Fibroblast of mammary gland (primary cell): ENCODE data around the gene EIF4G3.

ENCODE experiments used
- DNase-seq: peaks from one replicate; pipeline ENCODE4 v3.0.0-alpha.2; 2010; ENCODE audit warnings: low read depth
- H3K4me3 ChIP-seq: 2 replicates; pipeline ENCODE4 v1.5.1; 2011; ENCODE audit warnings: low read depth, mild to moderate bottlenecking, low read length, moderate library complexity; ENCODE audit not compliant: control insufficient read depth
- TF ChIP-seq, protein P1 (sequence below): conservative IDR thresholded peaks from 2 replicates; pipeline ENCODE4 v1.5.1; 2011; ENCODE audit warnings: low read depth, low read length, inconsistent platforms; ENCODE audit not compliant: control insufficient read depth, insufficient read depth

The EIF4G3 gene

GRCh38 chr1:21121764-21122471 is 54.8 kb downstream of the EIF4G3 start:
- DNase-seq: no peak
- TF ChIP-seq, protein P1, sequence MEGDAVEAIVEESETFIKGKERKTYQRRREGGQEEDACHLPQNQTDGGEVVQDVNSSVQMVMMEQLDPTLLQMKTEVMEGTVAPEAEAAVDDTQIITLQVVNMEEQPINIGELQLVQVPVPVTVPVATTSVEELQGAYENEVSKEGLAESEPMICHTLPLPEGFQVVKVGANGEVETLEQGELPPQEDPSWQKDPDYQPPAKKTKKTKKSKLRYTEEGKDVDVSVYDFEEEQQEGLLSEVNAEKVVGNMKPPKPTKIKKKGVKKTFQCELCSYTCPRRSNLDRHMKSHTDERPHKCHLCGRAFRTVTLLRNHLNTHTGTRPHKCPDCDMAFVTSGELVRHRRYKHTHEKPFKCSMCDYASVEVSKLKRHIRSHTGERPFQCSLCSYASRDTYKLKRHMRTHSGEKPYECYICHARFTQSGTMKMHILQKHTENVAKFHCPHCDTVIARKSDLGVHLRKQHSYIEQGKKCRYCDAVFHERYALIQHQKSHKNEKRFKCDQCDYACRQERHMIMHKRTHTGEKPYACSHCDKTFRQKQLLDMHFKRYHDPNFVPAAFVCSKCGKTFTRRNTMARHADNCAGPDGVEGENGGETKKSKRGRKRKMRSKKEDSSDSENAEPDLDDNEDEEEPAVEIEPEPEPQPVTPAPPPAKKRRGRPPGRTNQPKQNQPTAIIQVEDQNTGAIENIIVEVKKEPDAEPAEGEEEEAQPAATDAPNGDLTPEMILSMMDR: no peak

DNA sequence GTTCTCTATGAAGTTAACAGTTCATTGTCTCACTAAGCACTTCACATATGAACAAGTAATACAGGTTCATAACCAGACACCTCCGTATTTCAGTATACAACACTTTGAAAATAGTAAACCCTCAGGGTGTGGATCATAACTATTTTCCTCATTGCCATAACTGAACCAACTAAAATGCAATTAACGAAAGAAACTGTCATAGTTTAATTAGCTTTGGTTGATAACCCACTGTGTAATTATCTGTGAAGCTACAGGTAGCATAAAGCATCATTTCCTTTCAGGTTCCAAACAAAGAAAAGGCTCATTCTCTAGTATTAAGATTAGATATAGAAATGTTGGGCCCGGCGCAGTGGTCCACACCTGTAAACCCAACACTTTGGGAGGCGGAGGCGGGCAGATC is 58.5 kb downstream of the EIF4G3 start:
- DNase-seq: no peak
- no peak overlapping the region for H3K4me3 ChIP-seq
- TF ChIP-seq, protein P1: no peak

More at GRCh38 chr1:21121764-21122471, 54.8 kb downstream of the EIF4G3 start:
- no peak overlapping the region for H3K4me3 ChIP-seq

DNA sequence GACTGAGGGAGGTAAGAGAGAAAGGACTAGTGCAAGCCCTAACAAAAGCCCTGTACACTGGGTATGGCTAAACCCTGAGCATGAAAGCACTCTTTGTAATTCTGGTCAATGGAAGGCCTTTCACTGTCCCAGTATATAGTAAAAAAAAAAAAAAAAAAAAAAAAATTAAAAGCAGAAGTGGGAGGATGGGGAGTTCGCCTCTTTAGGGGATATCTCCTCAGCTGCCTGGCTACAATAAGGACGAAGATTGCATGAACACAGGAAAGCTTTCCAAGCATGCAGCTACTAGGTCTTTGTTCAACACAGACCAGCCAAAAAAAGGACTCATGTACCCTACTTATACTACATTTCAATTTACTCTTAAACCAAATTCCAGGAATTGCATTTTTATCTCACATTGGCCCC is 59.1 kb downstream of the EIF4G3 start:
- DNase-seq: no peak
- H3K4me3 ChIP-seq: no peak overlapping the region
- TF ChIP-seq, protein P1: no peak

DNA sequence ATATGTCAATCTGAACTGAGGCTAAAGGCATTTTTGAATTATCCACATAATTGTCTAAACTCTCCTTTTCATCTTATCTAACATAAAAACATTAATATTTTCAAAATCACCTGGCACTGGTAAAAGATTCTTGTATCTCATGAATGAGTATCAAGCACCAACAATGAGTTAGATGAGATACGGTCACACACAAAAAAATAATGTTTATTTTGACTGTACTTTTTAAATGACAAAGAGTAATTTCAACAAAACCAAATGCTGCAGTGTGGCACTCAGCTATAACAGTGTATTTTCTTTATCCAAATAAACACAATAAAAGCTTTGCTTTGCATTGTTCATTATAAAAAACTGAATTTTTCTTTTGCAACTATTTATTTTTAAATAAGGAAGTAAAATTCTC is 59.5 kb downstream of the EIF4G3 start:
- TF ChIP-seq, protein P1: no peak
- no peak for DNase-seq
- no peak overlapping the region for H3K4me3 ChIP-seq

GRCh38 chr1:21115098-21115760 is 61.5 kb downstream of the EIF4G3 start:
- DNase-seq: peak; percentile 12
- H3K4me3 ChIP-seq: no peak overlapping the region
- TF ChIP-seq, protein P1: no peak

DNA sequence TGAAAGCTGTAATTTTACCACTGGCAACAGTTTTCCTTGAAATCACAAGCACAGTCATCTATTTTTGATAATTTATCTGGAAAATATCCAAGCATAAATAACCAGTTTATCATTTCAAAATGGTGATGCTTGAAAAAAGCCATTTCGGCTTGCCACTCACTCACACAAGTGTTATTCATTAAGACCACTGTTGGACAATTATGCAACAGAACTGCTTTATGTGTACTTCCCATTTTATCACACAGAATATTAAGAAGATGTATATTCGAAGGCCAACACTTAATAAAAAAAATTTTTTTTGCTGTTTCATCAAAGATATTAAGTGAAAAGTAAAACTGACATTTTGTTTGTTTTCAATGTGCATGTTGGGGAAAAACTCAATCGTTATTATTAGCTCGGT is 62.3 kb downstream of the EIF4G3 start:
- TF ChIP-seq, protein P1: no peak
- no peak for DNase-seq
- H3K4me3 ChIP-seq: no peak overlapping the region
